GM12891 (cell line): ENCODE measurements around the gene COL3A1.

Experiments
- POLR2A ChIP-seq: IDR thresholded peaks from 2 replicates; pipeline ENCODE4 v1.6.1; 2011; ENCODE audit warnings: low read depth, low read length, control low read depth
- POLR2AphosphoS5 ChIP-seq: IDR thresholded peaks from 2 replicates; pipeline ENCODE4 v1.6.1; 2011; ENCODE audit warnings: low read depth, low read length, control low read depth
- POU2F2 ChIP-seq: IDR thresholded peaks from 2 replicates; pipeline ENCODE4 v1.6.1; 2011; ENCODE audit warnings: low read depth, mild to moderate bottlenecking, control low read depth, low read length, moderate library complexity
- TAF1 ChIP-seq: IDR thresholded peaks from 2 replicates; pipeline ENCODE4 v1.6.1; 2011; ENCODE audit warnings: low read depth, low read length, control low read depth

GRCh38 chr2:189014449-189015138 lies 40.4 kb downstream of the COL3A1 start:
- TF ChIP-seq POLR2A (no peak), POLR2AphosphoS5 (no peak), POU2F2 (no peak), TAF1 (no peak)
